ENCODE measurements around the gene MRPL32. TPM values are rescaled to one million over a fixed set of nuclear protein-coding genes. Genes with fewer than 3 reads are reported as not detected.

Gene MRPL32
- total RNA-seq, 2 experiments from 2014 or later, result 47.2 to 47.4 TPM

DNA sequence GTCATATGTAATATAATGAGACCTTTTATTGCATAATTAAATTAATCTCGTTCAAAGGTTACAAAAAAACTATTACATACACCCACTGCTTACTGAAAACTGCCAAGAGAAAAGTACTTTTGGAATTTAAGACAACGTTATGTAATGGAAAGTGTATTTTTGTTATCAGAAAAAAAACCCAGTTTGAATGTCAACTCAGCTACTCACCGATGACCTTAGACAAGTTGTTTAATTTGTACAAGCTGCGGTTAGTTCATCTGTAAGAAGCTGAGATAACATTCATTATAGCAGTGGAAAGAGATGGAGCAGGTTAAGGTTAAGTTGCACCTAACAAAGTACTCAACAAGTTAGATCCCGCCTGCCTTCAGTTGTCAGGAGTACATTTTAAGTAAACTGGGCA is 1.3 kb upstream of the MRPL32 start:
- H3K9me3 Mint-ChIP-seq, result no peaks in the 10 kb centered on the region
- no peak for DNase-seq
- H3K4me3 Mint-ChIP-seq, result peak overlapping the region; percentile 97
- H3K36me3 Mint-ChIP-seq (ENCODE audit: low read depth), result peaks cover 58% of the 10 kb centered on the region
- CTCF ChIA-PET, result interaction anchor here (0.6 to 2.4 kb wide), 3 partner anchors 11 to 18 kb away, joined by 3 to 28 read pairs (median 3); no protein-coding TSS in a partner anchor
- H3K4me1 Mint-ChIP-seq, result peaks cover 69% of the 10 kb centered on the region
- POLR2A ChIA-PET, result interaction anchor here (1.5 to 5.8 kb wide), 5 partner anchors 11 to 654 kb away, joined by 3 to 96 read pairs (median 19); partner anchors contain the start of gene C7orf25
- peak overlapping the region; percentile 93 for H3K27ac Mint-ChIP-seq
- no peaks in the 10 kb centered on the region for H3K27me3 Mint-ChIP-seq

DNA sequence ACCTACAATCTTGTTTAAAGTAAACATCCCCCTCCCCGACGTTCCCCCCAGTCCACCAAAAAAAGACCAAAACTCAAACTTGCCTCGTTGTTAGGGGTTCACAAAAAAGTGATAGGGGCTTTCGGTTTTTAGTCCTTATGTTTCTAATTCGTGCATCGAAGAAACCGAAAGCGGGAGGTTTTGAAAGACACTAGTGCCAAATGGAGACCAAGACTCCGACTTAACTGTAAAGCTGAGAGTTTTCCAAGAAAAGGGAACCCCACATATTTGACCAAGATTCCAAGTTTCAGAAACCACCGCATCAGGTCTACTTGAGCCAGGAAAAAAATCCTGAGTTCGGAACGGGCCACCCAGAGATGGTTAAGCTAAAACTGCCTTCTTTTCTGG is 736 bp upstream of the MRPL32 start:
- H3K27ac Mint-ChIP-seq, result peak overlapping the region; percentile 93
- POLR2A ChIA-PET, result interaction anchor here (1.0 to 5.8 kb wide), 14 partner anchors 10 to 827 kb away, joined by 3 to 96 read pairs (median 5); partner anchors contain the start of genes BLVRA, C7orf25, COA1 and STK17A
- no peak for DNase-seq
- no peaks in the 10 kb centered on the region for H3K27me3 Mint-ChIP-seq
- H3K36me3 Mint-ChIP-seq (ENCODE audit: low read depth), result peaks cover 61% of the 10 kb centered on the region
- H3K9me3 Mint-ChIP-seq, result no peaks in the 10 kb centered on the region
- peaks cover 71% of the 10 kb centered on the region for H3K4me1 Mint-ChIP-seq
- CTCF ChIA-PET, result interaction anchor here (0.9 to 2.6 kb wide), 4 partner anchors 11 to 651 kb away, joined by 3 to 28 read pairs (median 8); partner anchors contain the start of gene STK17A
- H3K4me3 Mint-ChIP-seq, result peak overlapping the region; percentile 97

- DNase-seq, result no peak
- peaks cover 57% of the 10 kb centered on the region for H3K36me3 Mint-ChIP-seq (ENCODE audit: low read depth)
Observed at GRCh38 chr7:42932811-42933591, 825 bp downstream of the MRPL32 start.

GRCh38 chr7:42934291-42934690 is 2.1 kb downstream of the MRPL32 start:
- DNase-seq, result no peak
- CTCF ChIA-PET, result interaction anchor here (0.6 to 2.0 kb wide), 3 partner anchors 11 to 648 kb away, joined by 3 to 7 read pairs (median 4); partner anchors contain the start of gene STK17A
- Mint-ChIP-seq H3K36me3 (ENCODE audit: low read depth) (peaks cover 60% of the 10 kb centered on the region), H3K27me3 (no peaks in the 10 kb centered on the region), H3K9me3 (no peaks in the 10 kb centered on the region), H3K27ac (no peak overlapping the region), H3K4me3 (peak overlapping the region; percentile 97), H3K4me1 (peaks cover 46% of the 10 kb centered on the region)
- POLR2A ChIA-PET, result interaction anchor here (0.6 to 1.5 kb wide), 3 partner anchors 12 to 22 kb away, joined by 3 to 5 read pairs (median 3); no protein-coding TSS in a partner anchor

More at GRCh38 chr7:42932811-42933591, 825 bp downstream of the MRPL32 start:
- CTCF ChIA-PET, result interaction anchor here (0.8 to 2.6 kb wide), 8 partner anchors 9 to 786 kb away, joined by 3 to 28 read pairs (median 4); partner anchors contain the start of gene STK17A
- Mint-ChIP-seq H3K9me3 (no peaks in the 10 kb centered on the region), H3K27ac (peak overlapping the region; percentile 93), H3K27me3 (no peaks in the 10 kb centered on the region), H3K4me3 (peak overlapping the region; percentile 97), H3K4me1 (peaks cover 58% of the 10 kb centered on the region)
- POLR2A ChIA-PET, result interaction anchor here (1.2 to 5.8 kb wide), 9 partner anchors 8 to 826 kb away, joined by 3 to 96 read pairs (median 12); partner anchors contain the start of genes BLVRA, C7orf25 and STK17A

- peaks cover 43% of the 10 kb centered on the region for H3K4me1 Mint-ChIP-seq
- H3K27me3 Mint-ChIP-seq, result no peaks in the 10 kb centered on the region
- no peak overlapping the region for H3K27ac Mint-ChIP-seq
- ChIA-PET CTCF (interaction anchor here (2.0 kb wide), 1 partner anchor 9 kb away, joined by 7 read pairs; no protein-coding TSS in a partner anchor), POLR2A (interaction anchor here (0.8 to 1.5 kb wide), 2 partner anchors 10 to 23 kb away, joined by 4 to 5 read pairs; partner anchors contain the start of gene C7orf25)
- no peak overlapping the region for H3K4me3 Mint-ChIP-seq
- no peak for DNase-seq
- peaks cover 57% of the 10 kb centered on the region for H3K36me3 Mint-ChIP-seq (ENCODE audit: low read depth)
- no peaks in the 10 kb centered on the region for H3K9me3 Mint-ChIP-seq
Observed at GRCh38 chr7:42935861-42936260, 3.7 kb downstream of the MRPL32 start.

DNA sequence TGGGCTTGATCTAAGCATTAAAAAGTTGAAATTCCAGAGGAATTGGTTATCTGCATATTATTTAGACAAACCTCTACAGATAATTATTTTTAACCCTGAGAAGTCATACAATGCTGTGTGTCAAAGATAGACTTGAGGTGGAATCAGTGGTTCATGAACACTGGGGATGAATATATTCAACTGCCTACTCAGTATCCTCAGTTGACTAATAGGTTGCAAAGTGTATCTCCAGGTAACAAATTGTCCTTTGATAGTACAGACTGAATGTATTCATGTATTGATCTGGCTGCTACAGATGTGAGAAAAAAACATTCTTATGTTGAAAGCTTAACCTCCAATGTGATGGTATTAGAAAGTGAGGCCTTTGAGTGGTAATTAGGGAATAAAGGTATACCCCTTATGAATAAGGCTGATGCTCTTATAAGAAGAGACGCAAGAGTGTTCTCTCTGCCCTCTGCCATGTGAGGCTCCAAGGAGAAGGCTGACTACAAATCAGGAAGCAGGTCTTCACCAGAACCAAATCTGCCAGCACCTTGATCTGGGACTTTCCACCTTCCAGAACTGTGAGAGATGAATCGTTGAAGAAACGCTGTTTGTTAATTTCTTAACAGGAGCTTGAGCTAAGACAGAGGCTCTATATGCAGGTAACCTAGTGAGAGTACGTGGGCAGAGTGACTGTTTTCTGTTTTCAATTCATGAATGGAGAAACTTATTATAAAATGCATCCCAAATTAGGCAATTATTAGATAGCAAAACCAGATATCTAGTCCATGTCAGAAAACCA is 7.5 kb downstream of the MRPL32 start:
- Mint-ChIP-seq H3K27me3 (no peaks in the 10 kb centered on the region), H3K36me3 (ENCODE audit: low read depth) (peaks cover 38% of the 10 kb centered on the region), H3K27ac (no peak overlapping the region), H3K9me3 (no peaks in the 10 kb centered on the region), H3K4me1 (peaks cover 26% of the 10 kb centered on the region), H3K4me3 (no peak overlapping the region)
- no peak for DNase-seq
- ChIA-PET CTCF (no interaction called here), POLR2A (no interaction called here)

DNA sequence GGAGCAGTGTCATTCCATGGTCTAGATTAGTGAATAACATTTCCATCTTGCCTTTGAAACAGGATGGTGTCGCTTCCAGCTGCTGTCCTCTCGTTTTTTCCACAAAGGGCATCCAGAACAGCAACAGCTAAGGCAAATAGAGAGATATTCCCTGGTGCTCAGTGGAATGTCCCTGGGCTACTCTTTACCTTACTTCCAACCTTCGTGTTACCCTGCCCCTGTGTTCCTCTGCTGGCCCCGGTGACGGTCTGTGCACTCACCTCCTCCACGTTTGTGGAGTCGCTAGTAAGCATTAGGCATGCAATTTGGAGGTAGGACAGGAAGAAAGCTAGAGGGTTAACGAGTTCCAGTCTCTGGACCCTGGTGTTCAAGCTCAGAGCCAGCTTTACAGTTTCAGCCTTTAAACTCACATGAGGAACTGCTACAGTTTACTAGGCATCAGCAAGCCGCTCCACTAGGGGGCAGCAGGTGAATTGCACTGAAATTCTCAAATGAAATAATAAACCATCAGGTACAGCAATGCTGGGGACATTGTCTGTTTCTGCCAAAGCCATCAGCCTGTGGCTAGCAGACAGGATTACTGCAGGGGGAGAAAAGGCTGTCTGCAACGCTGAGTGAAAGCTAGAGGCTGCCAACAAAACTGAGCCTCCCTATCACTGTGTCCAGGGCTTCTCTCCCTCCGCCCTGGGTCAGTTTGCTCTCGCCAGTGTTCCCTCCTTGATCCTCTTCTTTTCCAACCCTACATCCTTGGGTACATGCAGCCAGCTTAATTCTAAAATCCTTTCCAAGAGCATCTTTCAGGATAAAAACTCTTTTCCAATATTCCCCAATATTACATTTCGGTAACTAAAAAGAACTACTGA is 9.0 kb downstream of the MRPL32 start:
- Mint-ChIP-seq H3K36me3 (ENCODE audit: low read depth) (peaks cover 25% of the 10 kb centered on the region), H3K4me3 (no peak overlapping the region), H3K27me3 (no peaks in the 10 kb centered on the region), H3K9me3 (no peaks in the 10 kb centered on the region), H3K4me1 (peaks cover 24% of the 10 kb centered on the region), H3K27ac (no peak overlapping the region)
- CTCF ChIA-PET, result interaction anchor here (0.7 to 3.1 kb wide), 11 partner anchors 9 to 897 kb away, joined by 3 to 28 read pairs (median 4); partner anchors contain the start of genes MRPL32 and PSMA2
- DNase-seq, result peak; percentile 82
- POLR2A ChIA-PET, result interaction anchor here (1.2 to 1.6 kb wide), 2 partner anchors 9 to 12 kb away, joined by 4 to 12 read pairs; partner anchors contain the start of genes MRPL32 and PSMA2

DNA sequence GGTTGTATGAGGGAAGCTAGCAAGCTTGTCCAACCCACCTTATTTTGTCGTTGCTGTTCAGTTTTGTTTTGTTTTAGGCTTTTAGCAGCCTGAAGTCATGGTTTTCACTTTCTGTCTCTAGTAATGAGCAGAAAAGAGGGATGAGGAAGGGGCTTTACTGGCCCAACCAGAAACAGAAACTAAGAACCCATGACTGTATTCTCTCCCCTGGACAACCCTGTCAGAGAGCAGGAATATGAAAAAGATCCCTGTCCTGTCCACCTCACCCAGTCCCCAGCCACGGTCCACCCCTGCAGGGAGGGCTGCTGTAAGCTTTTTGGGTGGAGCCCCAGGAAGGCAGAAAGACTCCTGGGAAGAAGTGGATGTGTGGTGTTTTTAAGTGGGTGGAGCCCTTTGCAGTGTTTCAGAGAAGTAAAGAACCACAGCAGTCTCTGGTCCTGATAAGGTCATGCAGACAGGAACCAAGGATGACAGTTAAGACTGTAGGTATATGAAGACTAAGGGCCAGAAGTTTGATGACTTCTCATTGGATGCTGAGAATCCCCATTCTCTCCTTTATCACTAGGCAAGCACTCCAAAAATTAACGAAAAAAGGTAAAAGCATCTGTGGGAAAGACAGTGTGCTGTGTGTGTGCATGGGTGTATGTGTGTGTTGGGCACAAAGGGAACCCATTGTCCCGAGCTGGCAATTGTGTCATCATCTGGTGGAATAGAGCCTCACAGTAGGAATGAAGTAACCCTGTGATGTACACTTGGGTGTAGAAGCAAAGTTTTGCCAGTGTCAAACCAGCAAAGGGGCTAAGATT is 13.8 kb downstream of the MRPL32 start:
- Mint-ChIP-seq H3K4me3 (peak overlapping the region; percentile 64), H3K27ac (peak overlapping the region; percentile 77), H3K4me1 (peaks cover 17% of the 10 kb centered on the region), H3K9me3 (no peaks in the 10 kb centered on the region), H3K27me3 (no peaks in the 10 kb centered on the region), H3K36me3 (ENCODE audit: low read depth) (no peaks in the 10 kb centered on the region)
- peak; percentile 40 for DNase-seq
- CTCF ChIA-PET, result interaction anchor here (1.0 to 1.8 kb wide), 4 partner anchors 11 to 315 kb away, joined by 3 to 10 read pairs (median 6); no protein-coding TSS in a partner anchor
- POLR2A ChIA-PET, result interaction anchor here (0.6 to 3.0 kb wide), 3 partner anchors 11 to 358 kb away, joined by 3 to 24 read pairs (median 5); partner anchors contain the start of genes MRPL32 and PSMA2

- ChIA-PET POLR2A (interaction anchor here (2.1 to 3.0 kb wide), 2 partner anchors 12 to 14 kb away, joined by 5 to 24 read pairs; partner anchors contain the start of genes MRPL32 and PSMA2), CTCF (interaction anchor here (1.0 to 1.6 kb wide), 2 partner anchors 14 to 315 kb away, joined by 4 to 10 read pairs; no protein-coding TSS in a partner anchor)
- Mint-ChIP-seq H3K27ac (peak overlapping the region; percentile 77), H3K27me3 (no peaks in the 10 kb centered on the region), H3K36me3 (ENCODE audit: low read depth) (no peaks in the 10 kb centered on the region), H3K4me3 (peak overlapping the region; percentile 64), H3K4me1 (peaks cover 15% of the 10 kb centered on the region), H3K9me3 (no peaks in the 10 kb centered on the region)
- DNase-seq, result no peak
Observed at GRCh38 chr7:42946627-42946950, 14.4 kb downstream of the MRPL32 start.

DNA sequence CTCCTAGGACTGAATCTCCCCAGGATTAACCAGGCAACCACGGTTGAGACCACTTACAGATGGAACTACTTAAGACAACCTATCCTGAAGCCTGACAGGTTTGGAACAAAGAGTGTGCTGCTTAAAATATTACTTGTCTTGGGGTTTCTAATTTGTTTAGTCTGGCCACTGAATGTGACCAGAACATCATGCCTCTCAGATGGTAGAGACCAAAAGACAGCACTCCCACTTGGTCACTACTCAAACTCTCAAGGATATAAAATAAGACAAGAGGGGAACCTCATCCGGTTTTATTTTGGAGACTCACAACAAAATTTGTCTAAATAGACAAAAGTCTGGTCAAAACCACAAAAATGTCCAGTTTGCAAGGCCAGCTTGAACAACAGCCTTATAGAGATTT is 15.3 kb downstream of the MRPL32 start:
- no peaks in the 10 kb centered on the region for H3K27me3 Mint-ChIP-seq
- POLR2A ChIA-PET, result interaction anchor here (3.0 kb wide), 1 partner anchor 15 kb away, joined by 24 read pairs; the partner anchor contains the start of genes MRPL32 and PSMA2
- DNase-seq, result no peak
- H3K27ac Mint-ChIP-seq, result no peak overlapping the region
- CTCF ChIA-PET, result interaction anchor here (1.2 kb wide), 1 partner anchor 752 kb away, joined by 3 read pairs; no protein-coding TSS in a partner anchor
- H3K9me3 Mint-ChIP-seq, result no peaks in the 10 kb centered on the region
- H3K4me1 Mint-ChIP-seq, result peaks cover 15% of the 10 kb centered on the region
- H3K4me3 Mint-ChIP-seq, result no peak overlapping the region
- no peaks in the 10 kb centered on the region for H3K36me3 Mint-ChIP-seq (ENCODE audit: low read depth)

GRCh38 chr7:42950417-42950816 is 18.2 kb downstream of the MRPL32 start:
- ChIA-PET POLR2A (interaction anchor here (1.4 kb wide), 1 partner anchor 19 kb away, joined by 4 read pairs; the partner anchor contains the start of genes MRPL32 and PSMA2), CTCF (interaction anchor here (1.7 kb wide), 1 partner anchor 9 kb away, joined by 4 read pairs; no protein-coding TSS in a partner anchor)
- no peak overlapping the region for H3K27ac Mint-ChIP-seq
- no peaks in the 10 kb centered on the region for H3K36me3 Mint-ChIP-seq (ENCODE audit: low read depth)
- H3K4me1 Mint-ChIP-seq, result peaks cover 13% of the 10 kb centered on the region
- H3K4me3 Mint-ChIP-seq, result no peak overlapping the region
- H3K27me3 Mint-ChIP-seq, result no peaks in the 10 kb centered on the region
- DNase-seq, result no peak
- H3K9me3 Mint-ChIP-seq, result peaks cover 2% of the 10 kb centered on the region

Measured in activated CD4-positive, alpha-beta memory T cell treated with anti-CD3 and anti-CD28 coated beads, Interleukin-2, amount 10 ng/mL, durations not matched to agents 7 days and 5 days (primary cell).